GM12891 (cell line): ENCODE results near the gene RNF220.

Source experiments
- DNase-seq: peaks from one replicate; pipeline ENCODE4 v3.0.0; 2011; ENCODE audit warnings: low spot score; ENCODE audit not compliant: insufficient read length
- FAIRE-seq: peaks from 2 replicates; lab custom pipeline; 2011; peaks lifted over from hg19 to GRCh38; lab: Jason Lieb, UNC
- PAX5 ChIP-seq: IDR thresholded peaks from 2 replicates; pipeline ENCODE4 v1.6.1; 2011; ENCODE audit warnings: low read length, moderate library complexity, mild to moderate bottlenecking; ENCODE audit not compliant: insufficient read depth, severe bottlenecking
- POLR2A ChIP-seq: IDR thresholded peaks from 2 replicates; pipeline ENCODE4 v1.6.1; 2011; ENCODE audit warnings: low read depth, low read length, control low read depth
- POLR2AphosphoS5 ChIP-seq: IDR thresholded peaks from 2 replicates; pipeline ENCODE4 v1.6.1; 2011; ENCODE audit warnings: low read depth, low read length, control low read depth
- POU2F2 ChIP-seq: IDR thresholded peaks from 2 replicates; pipeline ENCODE4 v1.6.1; 2011; ENCODE audit warnings: low read depth, mild to moderate bottlenecking, control low read depth, low read length, moderate library complexity
- SPI1 ChIP-seq: IDR thresholded peaks from 2 replicates; pipeline ENCODE4 v1.6.1; 2011; ENCODE audit warnings: low read depth, low read length, control low read depth
- TAF1 ChIP-seq: IDR thresholded peaks from 2 replicates; pipeline ENCODE4 v1.6.1; 2011; ENCODE audit warnings: low read depth, low read length, control low read depth

Gene RNF220

DNA sequence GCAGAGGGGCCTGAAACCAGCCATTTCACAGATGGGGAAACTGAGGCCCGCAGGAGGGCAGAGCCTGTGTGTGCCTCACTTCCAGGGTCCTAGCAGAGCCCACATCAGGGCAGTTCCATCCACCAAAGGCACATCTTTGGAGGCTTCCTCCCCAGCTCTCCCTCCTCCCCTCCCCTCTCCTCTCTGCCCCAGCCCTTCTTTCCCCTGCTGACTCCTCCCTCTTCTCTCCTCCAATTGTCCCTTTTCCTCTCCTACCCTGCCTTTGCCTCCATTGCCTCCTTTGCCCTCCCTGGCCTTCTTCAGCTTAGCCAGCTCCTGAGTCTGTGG is 212.6 kb downstream of the RNF220 start:
- FAIRE-seq (no peak), DNase-seq (no peak)
- TF ChIP-seq PAX5 (no peak), POLR2A (no peak), POU2F2 (no peak), TAF1 (no peak), POLR2AphosphoS5 (no peak), SPI1 (no peak)

DNA sequence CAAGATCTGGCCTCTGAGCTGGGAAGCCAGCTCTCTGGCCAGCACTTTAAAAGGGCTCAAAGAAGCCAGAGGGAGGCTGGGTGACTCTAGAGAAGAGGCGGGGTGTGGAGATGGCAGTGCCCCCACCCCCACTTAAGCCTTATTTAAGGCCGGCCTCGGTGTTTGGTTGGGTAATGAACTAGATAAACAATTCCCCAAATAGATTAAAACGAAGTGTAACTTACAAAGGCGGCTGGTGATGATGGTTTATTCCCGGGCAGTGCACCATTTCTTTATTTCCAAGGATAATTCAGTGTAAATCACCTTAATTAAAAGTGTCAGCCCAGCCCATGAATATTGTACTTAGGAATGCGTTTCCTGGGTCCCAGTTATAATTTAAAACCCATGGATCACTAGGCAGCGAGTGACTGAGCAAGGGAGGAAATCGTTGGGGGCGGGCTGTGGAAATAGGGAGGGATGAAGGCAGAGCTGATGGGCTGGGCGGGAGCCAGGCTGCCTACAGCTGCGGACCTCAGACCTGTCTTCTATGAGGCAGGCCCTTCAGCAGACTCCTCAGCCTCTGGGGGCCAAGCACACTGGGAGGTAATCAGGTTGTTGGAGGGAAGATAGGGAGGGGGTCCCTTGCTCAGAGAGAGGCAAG is 214.3 kb downstream of the RNF220 start:
- DNase-seq (no peak), FAIRE-seq (no peak)
- no peak for TF ChIP-seq POLR2A
- no peak for TF ChIP-seq POLR2AphosphoS5
- no peak for TF ChIP-seq PAX5
- no peak for TF ChIP-seq POU2F2
- TF ChIP-seq TAF1: no peak
- TF ChIP-seq SPI1: no peak

DNA sequence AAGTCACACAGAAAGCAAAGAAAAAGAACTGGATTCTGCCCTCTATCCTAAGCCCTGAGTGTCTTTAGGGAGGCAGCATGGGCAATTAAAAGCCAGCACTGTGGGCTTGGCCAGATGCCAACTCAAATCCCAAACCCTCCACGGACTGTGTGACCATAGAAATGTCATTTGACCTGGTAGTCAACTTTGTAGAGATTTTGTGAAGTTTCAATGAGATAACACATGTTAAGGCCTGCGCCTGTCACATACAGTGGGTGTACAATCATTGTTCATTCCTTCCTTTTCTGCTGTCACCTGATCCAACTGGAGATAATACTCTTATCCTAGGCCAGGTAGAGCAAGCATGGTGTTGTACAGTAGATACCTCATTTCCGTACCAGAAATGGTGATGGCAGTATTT is 215.0 kb downstream of the RNF220 start:
- DNase-seq: no peak
- TF ChIP-seq TAF1: no peak
- no peak for TF ChIP-seq PAX5
- TF ChIP-seq POLR2A: no peak
- no peak for TF ChIP-seq POU2F2
- TF ChIP-seq POLR2AphosphoS5: no peak
- TF ChIP-seq SPI1: no peak
- no peak for FAIRE-seq

DNA sequence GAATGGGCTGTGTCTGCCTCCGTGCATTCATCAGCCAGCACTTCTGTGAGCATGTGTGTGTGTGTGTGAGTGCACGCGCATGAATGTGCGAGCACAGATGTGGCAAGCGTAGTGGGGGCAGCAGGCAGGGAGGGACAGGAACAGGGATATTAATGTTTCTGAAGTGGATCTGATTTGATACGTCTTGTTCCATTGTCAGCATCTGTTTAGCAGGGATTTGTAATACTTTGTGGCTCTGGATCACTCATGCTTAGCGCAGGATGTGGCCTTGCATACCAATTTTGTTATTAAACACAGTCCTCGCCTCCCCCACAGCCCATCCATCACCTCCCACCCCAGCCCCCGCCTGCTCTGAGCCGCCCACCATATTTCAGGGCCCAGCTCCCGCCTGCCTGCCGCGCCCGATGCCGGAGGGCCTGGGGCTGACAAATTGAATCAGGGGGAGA is 216.8 kb downstream of the RNF220 start:
- FAIRE-seq: no peak

DNA sequence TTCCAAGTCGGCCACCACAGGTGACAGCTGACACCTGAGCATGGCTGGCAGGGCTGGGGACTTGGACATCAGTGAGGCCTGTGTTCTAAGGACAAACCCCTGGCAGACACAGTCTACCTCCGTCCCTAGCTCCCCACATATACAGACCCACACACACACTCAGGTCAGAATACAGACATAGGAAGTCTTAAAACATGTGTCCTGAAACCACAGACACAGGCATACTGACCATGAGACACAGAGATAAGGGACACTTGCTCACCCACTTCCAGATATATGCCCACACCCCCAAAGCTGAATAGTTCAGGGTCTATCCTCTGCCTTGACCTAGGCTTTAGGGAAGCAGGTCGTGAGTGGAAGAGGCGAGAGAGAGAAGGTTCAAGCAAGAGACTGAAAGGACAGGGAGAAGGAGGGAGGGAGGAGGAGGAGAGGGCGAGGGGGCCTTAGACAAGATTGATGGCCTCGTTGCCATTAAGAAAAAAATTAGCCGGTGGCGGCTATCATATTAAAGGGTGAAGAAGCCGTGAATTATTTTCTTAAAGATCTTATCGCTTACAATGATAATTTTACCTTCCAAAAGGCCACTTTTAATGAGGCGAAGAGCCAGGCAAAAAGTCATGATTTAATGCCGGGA is 219.3 kb downstream of the RNF220 start:
- TF ChIP-seq POLR2A (no peak), PAX5 (no peak), POLR2AphosphoS5 (no peak), TAF1 (no peak), SPI1 (no peak), POU2F2 (no peak)
- no peak for DNase-seq
- FAIRE-seq: no peak

More for the DNA sequence above, 216.8 kb downstream of the RNF220 start:
- TF ChIP-seq POU2F2 (no peak), POLR2A (no peak), SPI1 (no peak), PAX5 (no peak), TAF1 (no peak), POLR2AphosphoS5 (no peak)
- DNase-seq: no peak

DNA sequence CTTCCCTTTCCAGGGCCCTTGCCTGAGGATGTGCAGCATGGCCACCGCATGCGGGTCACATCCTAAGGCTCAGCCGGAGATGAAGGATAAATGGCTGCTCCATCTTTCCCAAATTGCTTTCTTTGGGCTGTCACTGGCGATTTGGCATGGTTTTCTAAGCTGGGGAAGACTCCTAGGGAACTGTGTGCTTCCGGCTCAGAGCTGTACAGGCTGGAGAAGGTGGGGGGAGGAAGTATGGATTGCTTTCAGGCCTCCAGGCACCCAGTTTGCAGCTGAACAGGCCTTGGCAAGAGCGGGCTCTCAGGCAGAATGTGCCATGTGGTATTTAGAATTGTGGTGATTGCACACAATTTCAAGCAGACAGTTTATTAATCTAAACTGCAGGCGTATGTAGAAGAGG is 220.3 kb downstream of the RNF220 start:
- FAIRE-seq (no peak), DNase-seq (no peak)
- TF ChIP-seq POLR2AphosphoS5 (no peak), SPI1 (no peak), POLR2A (no peak), POU2F2 (no peak), PAX5 (no peak), TAF1 (no peak)

DNA sequence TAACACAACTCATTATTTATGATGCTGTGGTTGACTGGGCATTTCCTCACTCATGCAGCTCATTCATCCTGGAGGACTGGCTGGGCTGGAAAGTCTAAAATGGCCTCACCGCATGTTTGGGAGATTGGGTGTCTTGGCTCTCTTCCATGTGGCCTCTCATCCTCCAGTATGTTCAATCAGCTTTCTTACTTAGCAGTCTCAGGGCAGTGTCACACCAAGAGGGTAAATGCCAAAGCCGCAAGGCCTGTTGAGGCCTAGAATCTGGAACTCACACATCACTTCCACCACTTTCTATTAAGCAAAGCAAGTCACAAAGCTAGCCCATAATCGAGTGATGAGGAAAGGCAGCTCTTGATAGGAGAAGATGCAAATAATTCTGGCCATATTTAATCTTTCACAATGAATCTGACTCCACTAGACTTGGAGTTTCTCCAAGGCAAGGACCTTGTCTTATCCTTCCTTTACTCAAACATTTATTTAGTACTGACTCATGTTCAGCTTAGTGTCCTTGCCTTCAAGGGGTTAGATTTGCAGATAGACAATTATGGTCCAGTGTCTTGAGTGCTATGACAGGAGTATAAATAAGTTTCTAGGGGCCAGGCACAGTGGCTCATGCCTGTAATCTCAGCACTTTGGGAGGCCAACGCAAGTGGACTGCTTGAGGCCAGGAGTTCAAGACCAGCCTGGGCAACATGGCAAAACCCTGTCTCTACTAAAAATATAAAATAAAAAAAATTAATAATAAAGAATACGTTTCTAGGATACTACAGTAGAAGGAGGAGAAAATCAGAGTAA is 224.1 kb downstream of the RNF220 start:
- TF ChIP-seq TAF1 (no peak), POU2F2 (no peak), POLR2AphosphoS5 (no peak)
- FAIRE-seq: no peak
- no peak for DNase-seq

DNA sequence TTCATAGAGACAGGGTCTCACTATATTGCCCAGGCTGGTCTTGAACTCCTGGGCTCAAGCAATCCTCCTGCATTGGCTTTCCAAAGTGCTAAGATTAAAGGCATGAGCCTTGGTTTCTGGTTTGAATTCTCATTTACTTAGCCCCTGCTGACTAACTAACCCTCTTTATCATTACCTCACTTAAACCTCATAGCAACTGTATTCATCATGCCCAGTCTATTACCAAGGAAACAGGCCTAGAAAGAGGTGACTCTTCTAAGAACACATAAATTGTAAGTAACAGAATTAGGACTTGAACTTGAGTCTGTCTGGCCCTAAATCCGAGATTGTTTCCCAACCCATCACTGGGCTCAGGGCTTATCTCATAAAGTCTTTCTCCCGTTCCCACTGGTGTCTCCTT is 225.1 kb downstream of the RNF220 start:
- FAIRE-seq: no peak
- DNase-seq: no peak

DNA sequence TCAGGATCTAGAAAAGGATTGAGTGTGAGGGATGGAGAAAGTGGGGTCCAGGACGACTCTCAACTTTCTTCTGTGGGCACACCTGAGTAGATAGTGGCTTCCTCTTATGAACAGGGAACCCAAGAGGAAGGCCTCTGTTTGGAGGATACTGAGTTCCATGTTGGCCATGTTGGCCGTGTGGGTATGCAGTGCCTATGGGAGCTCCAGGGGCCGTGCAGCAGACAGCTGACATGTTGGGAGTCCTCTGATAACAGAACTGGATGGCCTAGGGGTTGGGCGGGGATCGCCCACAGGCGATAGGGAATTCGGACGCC is 226.2 kb downstream of the RNF220 start:
- DNase-seq (no peak), FAIRE-seq (peak; percentile 51)
- TF ChIP-seq POU2F2: no peak
- TF ChIP-seq TAF1: no peak
- TF ChIP-seq SPI1: no peak
- TF ChIP-seq POLR2A: no peak
- TF ChIP-seq POLR2AphosphoS5: no peak
- TF ChIP-seq PAX5: no peak

More for the DNA sequence above, 225.1 kb downstream of the RNF220 start:
- TF ChIP-seq SPI1: no peak
- no peak for TF ChIP-seq PAX5
- no peak for TF ChIP-seq TAF1
- no peak for TF ChIP-seq POU2F2
- TF ChIP-seq POLR2AphosphoS5: no peak
- no peak for TF ChIP-seq POLR2A
